HEK293T (cell line): ENCODE measurements around the gene CDH13.

ENCODE experiments used
- ELF4 ChIP-seq: fragments of 450-650 bp; IDR thresholded peaks from 2 replicates; pipeline ENCODE4 v1.6.1; 2017; ENCODE audit warnings: antibody characterized with exemption
- FOXK2 ChIP-seq: fragments of 450-650 bp; IDR thresholded peaks from 2 replicates; pipeline ENCODE4 v1.6.1; 2016; ENCODE audit warnings: mild to moderate bottlenecking
- FOXM1 ChIP-seq: fragments of 450-650 bp; IDR thresholded peaks from 2 replicates; pipeline ENCODE4 v1.6.1; 2017; ENCODE audit warnings: mild to moderate bottlenecking, borderline replicate concordance
- PKNOX1 ChIP-seq: fragments of 450-650 bp; IDR thresholded peaks from 2 replicates; pipeline ENCODE4 v1.6.1; 2016
- SP1 ChIP-seq: fragments of 450-650 bp; IDR thresholded peaks from 2 replicates; pipeline ENCODE4 v1.6.1; 2017
- TARDBP ChIP-seq: fragments of 450-650 bp; IDR thresholded peaks from 2 replicates; pipeline ENCODE4 v1.6.1; 2016

- TF ChIP-seq SP1 (no peak), TARDBP (no peak), FOXM1 (no peak), FOXK2 (no peak), PKNOX1 (no peak), ELF4 (no peak)
Observed at GRCh38 chr16:83054283-83054682, 427.5 kb downstream of the CDH13 start.
